NCI-H2081 (cell line): ENCODE results near the gene MRPS5.

ENCODE experiments used
- DNase-seq, 2 experiments: peaks; one replicate each; lab custom pipeline; 2025; lab: John Stamatoyannopoulos, UW

MRPS5 gene

DNA sequence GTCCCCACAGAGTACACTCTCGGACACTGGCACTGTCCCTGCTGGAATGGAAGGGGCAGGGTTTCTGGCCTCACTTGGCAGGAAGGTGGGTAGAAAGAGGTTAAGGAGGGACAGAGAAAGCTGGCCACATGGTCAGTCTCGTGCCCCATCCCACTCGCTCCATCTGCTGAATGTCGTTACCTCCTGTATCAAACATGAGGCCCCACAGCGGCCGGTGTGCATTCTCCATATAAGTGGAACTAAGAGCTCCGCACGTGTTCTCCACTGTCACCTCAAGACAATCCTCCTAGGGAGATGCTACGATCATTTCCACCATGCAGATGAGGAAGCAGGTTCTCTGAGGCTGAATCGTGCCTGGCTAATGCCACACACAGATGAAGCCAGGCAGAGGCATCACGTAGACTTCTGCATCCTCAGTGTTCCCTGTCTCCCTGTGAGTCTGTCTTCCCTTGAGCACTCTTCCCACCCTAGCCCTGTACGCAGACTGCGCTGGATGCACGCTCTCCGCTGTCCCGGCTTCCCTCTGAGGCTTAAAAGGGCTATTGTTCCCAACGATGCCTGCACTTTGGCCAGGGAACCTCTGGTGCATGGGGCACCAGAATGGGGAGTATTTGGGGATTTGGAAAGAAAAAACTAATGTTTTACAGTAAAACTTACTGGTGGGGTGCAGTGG lies 61.0 kb downstream of the MRPS5 start:
- no peak for DNase-seq

DNA sequence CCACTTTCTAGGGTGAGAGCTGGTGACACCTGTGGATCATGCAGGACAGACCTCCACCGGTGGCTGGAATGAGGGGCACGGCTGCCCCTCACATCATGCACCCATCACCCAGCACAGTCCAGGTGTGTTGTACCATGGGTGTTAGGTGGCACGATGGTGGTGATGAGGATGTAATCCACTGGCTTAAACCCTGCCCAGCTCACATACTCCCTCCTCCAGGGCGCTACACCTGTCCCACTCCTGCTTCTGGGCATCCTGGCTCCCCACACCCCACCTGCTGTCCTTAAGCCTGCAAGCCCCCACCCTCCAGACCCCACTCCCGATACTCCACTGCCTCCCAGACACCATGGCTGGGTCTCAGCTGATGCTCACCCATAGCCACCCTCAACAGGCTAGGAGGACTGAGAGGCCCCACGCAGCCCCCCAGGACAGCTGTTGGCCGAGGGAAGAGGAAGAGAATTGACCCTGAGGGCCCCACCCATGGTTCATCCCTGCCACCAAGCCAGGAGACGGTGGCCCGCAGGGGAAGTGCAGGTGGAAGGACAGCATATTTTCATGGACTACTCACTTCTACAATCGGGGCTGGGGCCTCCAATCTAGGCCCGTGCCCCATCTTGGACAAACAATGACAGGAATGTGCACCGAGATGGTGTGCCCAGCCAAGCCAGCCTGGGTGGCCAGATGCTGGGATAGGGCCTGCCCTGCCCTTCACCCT lies 61.8 kb downstream of the MRPS5 start:
- DNase-seq = no peak

DNA sequence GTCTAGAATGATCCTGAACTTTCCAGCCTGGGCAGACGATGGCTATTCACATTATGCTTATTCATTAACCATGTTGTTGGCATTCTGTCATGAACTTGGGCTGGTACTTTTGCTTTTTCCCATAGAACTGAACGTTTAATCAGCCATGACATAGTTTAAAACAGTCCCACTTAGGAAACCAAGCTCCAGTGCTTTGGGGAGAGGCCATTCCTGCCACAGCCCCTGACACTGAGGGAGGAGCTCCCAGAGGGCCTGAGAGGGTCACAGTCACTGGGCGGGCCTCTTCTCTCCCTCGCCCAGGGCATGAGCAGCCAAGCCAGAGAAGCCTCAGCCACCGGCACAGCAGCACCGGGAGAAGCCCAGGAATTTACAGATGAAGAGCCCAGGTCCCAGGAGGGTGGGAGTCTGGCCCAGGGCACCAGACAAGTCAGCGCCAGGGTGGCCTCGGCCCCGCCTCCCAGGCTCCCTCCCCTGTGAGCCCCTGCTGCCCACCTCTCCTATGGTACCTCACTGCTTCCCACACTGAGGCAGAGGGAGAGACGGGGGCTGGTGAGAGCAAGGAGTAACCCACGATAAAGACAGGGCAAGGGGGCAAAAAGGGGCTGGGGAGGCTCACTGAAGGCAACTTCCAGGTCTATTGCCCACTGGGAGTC lies 62.5 kb downstream of the MRPS5 start:
- no peak for DNase-seq

DNA sequence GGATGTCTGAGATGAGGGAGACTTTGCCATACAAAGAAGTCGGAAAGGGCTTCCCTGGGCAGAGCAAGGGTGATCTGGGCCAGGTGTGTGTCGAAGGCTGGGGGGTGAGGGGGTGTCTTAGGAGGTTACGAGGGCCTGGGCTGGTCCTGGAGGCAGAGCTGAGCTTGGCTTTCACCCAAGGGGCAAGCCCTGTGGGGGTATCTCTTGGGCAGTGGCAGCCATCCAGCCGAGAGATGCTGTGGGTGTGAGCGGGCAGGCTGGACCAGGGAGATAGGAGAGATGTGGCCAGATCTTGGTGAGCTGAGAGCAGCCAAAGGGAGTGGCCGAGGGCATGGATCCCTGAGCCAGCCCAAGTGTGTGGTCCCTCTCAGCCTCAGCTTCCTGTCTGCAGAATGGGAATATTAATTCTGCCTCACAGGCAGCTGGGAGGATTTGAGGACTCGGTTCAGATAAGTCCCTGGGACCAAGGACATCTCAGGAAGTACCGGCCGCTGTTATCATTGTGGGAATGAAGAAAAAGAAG lies 63.1 kb downstream of the MRPS5 start:
- DNase-seq = no peak

DNA sequence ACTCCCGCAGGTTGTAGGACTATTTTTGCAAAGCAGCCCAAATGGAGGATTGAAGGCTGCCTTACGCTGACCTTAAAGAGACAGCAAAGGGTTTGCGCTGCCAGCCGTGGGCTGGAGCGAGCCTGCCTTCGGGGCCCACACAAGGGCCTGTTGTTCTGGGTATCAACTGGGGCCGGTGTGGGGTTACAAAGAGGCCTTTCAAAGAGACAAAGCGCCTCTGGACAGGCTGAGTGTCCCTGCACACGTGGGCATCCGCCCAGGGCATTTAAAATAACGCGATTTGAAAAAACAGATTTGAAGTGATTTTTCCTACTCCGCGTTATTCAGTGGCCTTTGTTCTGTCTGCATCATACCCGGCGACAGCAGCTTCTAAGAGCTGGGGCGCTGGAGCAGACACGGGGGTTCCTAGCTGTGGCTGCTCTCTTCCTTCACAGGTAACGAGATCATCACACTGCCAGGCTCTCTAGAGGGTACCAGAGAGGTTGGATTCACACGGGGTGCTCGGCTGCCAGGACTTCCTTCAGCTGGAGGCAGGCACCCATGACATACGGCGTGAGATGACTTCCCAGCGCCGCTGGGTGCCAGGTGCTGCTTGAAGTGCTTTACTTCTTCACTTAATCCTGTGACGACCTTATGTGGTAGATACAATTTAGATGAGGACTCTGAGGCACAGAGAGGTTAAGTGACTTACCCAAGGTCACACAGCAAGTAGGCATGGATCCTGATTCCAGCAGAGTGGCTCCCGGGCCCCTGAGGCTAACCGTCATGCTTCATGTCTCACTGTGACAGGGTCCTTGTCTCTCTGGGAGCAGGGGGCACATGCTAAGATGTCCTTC lies 63.9 kb downstream of the MRPS5 start:
- DNase-seq = no peak

DNA sequence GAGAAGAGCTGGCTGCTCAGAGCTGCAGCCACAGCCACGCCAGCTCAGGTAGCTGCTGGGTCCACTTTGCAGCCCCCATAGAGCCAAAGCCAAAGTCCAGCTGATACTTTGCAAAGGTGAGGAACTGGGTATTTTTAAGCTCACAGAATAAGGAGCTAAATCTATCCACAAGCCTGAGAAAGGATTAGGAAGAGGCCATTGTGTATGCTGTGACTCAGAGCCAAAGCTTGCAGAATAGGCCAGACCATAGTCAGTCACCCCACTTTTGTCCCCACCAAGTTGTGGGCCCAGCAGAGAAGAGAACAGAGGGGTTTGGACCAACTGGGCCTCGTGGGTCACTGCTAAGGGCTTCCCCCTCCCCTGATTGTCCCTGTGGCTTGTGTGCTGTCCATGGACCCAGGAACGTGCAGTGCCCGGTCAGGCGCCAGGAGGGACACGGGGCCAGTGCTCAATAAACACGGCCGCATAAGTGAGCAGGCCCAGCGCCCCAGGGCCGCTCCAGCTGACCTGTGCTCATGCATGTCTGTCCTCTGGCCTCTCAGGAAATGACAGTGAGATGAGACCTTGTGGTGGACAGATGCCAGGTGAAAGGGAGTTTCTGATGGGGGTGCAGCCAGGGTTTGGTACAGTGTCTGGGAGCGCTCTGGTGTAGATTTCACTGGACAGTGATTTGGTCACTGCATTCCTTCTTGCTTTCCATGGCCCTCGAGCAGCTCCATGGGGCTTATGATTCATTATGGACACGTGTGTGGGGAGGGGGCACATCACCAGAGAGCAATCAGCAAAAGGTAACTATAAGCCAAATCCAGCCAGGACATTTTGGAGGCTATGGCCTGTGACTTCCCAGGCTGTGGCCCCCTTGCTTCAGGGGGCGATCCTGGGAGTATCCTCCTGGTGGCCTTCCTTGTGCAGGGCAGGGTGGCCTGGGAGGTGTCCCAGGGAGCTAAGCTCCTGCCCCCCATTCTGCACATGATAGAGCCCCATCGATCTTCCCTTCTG lies 64.8 kb downstream of the MRPS5 start:
- DNase-seq = no peak

DNA sequence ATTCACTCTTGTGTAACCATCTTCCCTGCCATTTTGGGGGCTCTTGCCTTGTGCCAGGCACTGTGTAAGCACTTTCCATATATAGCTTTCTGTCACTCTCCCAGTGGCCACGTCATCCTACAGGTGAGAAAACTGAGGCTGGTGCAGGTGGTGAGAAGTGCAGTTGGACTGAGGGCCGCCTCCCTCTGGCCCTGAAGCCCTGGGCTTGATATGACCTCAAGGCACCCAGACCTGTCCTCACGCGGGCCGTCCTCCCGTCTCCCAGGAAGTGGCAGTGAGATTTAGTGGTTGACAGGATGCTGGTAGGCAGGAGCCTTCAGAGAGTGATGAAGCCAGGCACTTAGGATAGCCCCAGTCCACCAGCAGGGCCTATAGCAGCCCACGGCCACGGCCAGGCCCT lies 65.6 kb downstream of the MRPS5 start:
- no peak for DNase-seq

DNA sequence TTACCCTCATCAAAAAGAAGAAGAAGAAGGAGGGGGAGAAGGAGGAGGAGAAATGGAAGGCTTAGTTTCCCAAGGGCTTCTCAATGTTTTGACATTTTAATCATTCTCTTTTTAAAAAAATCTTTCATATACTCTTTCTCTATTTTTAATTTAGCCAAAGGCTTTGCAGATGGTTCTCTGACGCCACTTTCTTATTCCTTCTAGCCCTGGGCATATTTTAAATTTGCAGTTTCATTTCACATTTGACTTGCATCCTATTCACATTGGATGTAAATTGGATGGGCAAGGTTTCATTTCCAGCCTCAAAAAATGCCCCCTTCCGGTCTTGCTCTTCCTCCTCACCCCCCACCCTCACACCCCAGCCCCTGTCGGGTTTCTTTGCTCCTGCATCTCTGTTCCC lies 66.3 kb downstream of the MRPS5 start:
- no peak for DNase-seq

DNA sequence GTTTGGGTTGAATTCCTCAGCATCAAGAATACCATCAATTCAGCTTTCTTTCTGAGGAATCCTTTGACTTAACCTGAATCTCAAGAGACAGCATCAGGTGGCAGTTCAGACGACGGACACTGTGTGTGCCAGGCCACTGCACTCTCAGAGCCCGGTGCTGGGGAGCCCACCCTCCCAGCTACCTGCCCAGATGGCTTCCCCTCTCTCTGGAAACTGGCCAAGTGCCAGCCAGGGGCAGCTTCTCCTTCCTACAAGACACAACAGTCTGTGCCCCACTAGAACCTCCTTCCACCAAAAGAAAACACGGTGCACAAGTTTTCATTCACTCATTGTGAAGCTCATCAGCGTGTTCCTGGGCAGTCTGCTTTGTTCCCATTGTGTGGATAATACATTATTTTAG lies 67.6 kb downstream of the MRPS5 start:
- no peak for DNase-seq

DNA sequence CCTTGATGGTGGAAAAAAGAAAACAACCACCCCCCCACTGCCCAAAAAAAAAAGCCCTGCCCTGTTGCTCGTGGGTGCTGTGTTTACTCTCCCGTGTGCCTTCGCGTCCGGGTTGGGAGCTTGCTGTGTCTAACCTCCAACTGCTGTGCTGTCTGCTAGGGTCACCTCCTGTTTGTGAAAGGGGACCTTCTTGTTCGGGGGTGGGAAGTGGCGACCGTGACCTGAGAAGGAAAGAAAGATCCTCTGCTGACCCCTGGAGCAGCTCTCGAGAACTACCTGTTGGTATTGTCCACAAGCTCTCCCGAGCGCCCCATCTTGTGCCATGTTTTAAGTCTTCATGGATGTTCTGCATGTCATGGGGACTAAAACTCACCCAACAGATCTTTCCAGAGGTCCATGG lies 68.1 kb downstream of the MRPS5 start:
- no peak for DNase-seq

DNA sequence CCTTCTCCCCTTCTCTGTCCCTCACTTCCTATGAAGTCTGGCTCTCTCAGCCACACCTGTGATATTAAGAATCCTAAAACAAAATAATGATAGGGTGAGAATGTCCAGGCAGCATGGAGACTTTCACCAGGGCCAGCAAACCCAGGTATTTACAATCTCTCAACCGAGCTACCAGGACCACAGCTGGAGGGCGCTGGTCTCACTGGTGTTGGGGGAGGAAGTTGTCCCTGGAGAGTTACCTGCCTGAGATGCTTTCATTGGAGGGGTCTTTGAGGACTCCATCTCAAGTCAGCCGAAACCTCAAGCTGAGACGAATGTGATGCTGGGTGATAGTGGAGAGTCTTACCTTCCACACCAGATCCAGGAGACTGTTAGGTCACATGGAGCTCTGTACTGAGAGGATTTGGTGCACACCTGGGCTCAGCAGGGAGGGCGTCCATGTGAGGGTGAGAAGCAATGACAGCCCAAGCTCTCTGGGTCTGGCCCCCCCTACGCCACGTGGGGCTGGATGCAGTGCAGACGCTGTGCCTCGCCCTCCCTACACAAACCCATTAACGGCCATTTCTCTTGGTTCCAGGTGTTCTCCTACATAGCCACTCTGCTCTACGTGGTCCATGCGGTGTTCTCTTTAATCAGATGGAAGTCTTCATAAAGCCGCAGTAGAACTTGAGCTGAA lies 68.7 kb downstream of the MRPS5 start:
- DNase-seq = no peak

DNA sequence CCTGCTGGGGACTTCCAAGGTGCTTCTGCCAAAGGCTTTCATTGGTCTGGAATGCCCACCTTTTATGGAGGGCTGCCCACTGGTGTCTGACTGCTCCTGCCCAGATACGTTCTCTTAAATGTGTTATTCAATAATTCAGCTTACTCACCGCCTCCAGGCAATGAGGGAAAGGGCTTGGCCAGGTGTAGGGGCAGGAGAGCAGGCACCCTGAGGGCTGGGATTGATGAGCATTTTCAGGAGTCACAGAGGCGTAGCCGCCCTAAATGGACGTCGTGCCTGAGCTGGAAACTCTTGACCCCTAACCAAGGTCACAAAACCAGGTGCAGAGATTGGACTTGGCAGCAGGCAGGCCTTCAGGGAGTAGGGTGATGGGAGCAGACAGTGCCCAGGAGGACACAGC lies 69.3 kb downstream of the MRPS5 start:
- no peak for DNase-seq

DNA sequence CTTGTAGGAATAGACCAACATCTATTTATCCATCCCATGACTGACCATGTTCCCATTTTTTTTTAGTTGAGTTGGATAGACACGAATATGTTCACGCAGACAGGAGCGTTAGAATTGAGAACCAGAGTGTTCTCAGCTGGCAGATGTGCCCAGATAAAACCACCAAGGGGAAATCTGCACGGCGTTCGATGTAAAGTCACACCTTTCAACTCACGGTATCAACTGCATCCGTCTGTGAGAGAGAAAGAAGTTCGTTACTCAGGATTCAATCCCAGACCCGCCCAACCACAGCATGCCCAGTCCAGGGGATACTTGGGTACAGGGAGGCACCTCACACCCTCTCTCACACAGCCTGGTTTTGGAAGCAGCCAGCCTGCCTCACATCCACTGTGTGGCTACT lies 70.0 kb downstream of the MRPS5 start:
- DNase-seq = no peak

DNA sequence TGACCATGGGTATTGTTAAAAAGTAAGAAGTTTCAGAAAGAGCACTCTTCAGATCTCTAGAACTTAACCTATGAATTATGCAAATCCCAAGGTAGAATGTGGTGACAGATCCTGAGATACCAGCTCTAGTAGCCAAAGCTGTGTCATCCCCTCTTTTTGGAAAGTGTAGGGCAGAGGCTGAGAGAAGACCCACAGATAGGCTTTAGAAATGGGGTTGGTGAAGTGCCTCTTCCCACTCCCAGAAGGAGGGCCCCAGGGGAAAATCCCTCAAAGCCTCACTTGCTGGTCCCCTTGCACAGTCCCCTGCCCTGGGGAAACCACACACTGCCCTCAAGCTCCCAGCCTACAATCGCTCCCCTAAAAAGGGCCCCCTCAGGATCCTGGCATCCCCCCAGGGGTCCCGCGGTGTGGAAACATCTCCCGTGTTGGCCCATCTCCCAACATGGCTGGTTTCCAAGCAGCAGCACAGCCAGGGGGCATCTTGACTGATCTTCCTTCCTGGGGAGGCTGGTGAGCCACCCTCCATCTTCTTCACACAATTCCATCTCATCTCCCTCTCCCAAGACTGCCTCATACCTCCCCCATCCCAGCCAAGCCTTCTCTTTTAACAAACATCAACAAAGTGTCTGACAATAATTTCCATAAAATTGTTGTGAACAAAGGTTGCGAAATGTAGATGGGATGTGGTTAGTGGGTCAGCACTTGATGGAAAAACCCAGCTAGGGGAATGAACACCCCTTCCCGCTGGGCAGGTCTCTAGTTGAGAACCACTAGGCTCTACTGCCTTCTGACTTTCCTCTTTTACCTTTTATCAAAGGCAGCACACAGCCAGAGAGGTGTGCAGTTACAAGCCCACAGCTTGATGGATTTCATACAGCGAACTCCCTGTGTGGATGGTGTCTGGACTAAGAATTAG lies 71.0 kb downstream of the MRPS5 start:
- DNase-seq = no peak

DNA sequence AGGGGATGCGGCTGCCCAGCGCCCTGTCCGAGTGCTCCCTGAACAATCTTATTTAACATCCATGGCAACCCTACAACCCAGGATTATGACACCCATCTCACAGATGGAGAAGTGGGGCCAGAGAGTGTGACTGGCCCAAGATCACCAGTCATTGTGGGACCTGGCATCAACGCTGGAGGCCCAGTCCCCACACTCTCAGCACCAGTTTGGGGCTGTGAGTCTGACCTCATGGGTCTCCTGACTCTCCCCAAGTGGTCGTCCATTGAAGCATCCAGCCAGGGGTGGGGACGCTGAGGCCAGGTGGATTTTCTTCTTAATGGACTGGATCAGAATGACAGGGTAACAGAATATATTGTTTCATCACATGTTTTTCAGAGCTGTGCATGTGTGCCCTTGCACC lies 71.6 kb downstream of the MRPS5 start:
- no peak for DNase-seq

DNA sequence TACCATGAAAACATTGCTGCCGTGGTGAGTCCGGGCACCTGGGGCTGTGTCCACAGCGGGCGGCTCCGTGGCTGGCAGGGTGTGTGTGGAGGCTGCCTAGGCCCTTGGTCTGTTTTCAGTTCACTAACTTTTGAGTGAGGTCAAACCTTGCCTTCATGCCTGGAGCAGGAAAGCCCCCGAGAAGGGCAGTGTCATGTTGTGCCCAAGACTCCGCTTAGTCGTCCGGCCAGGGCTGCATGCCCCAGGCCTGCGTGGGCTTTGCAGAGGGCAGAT lies 72.0 kb downstream of the MRPS5 start:
- DNase-seq = no peak

DNA sequence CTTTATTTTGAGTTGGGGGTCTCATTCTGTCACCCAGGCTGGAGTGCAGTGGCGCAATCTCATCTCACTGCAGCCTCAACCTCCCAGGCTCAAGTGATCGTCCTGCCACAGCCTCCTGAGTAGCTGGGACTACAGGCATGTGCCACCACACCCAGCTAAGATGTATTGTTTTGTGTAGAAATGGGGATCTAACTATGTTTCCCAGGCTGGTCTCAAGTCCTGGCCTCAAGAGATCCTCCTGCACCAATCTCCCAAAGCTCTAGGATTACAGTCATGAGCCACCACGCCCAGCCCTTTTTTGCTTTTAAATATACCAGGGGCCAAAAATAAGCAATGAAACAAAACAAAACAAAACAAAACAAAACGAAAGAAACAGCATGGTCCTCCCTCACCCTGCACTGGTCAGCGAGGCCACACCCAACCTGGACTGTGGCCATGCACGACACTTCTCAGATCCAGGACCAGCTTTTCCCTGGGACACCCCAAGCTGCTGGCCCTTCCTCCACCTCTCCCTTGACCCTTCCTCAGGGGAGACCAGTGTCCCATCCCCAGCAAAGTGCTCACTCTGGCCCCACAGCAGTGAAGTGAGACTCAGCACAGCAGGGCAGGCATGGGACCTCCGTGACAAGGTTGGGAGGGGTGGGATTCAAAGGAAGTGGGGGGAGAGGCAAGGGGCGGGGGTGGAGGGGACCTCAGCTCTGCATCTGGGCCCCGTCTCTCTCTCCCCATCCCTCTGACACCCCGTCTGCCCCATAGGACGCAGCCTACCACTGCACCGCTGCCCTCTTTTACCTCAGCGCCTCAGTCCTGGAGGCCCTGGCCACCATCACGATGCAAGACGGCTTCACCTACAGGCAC lies 72.6 kb downstream of the MRPS5 start:
- no peak for DNase-seq

DNA sequence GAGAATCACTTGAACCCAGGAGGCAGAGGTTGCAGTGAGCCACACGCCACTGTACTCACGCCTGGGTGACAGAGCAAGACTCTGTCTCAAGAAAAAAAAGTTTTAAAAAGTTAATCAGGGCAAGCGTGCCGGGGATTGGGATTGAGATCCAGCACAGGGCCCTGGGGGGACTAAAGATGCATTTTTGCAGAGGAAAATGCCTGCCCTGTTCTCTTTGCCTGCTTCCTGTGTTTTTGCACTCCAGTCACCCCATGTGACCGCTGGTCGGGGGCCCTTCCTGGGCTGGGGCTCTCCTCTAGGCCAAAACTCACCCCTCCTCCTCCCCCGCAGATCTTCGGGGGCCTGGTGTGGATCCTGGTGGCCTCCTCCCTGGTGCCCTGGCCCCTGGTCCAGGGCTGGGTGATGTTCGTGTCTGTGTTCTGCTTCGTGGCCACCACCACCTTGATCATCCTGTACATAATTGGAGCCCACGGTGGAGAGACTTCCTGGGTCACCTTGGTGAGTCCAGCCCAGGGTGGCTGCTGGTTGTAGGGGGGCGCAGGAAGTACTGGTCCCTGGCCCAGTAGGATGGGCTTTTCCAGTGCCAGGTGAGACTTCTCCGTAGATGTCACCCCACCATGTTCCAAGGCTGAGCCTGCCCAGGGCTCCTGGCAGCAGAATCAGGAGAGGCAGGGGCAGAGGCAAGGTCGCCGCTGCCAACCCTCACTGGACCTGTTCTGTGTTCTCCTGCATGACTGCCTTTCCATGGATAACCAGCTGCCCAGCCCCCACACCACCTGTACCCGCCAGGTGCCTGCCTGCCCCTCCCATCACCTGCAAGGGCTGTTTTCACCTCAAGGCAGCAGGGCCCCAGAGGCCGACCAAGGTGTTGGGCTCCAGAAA lies 73.7 kb downstream of the MRPS5 start:
- no peak for DNase-seq
